HG03354 (cell line): Measurements from ENCODE around the gene IL17C.
"Not testable (repeated sequence)": the region's sequence is repeated elsewhere in the genome, so short reads cannot be mapped to it uniquely, and the experiment has no call there.

Experiments used
- ATAC-seq: cut with Tn5 transposase; IDR thresholded peaks from one replicate; pipeline ENCODE4 v1.9.1; 2021; ENCODE audit warnings: mild to moderate bottlenecking; ENCODE audit not compliant: unreplicated experiment, poor library complexity, severe bottlenecking

IL17C gene

DNA sequence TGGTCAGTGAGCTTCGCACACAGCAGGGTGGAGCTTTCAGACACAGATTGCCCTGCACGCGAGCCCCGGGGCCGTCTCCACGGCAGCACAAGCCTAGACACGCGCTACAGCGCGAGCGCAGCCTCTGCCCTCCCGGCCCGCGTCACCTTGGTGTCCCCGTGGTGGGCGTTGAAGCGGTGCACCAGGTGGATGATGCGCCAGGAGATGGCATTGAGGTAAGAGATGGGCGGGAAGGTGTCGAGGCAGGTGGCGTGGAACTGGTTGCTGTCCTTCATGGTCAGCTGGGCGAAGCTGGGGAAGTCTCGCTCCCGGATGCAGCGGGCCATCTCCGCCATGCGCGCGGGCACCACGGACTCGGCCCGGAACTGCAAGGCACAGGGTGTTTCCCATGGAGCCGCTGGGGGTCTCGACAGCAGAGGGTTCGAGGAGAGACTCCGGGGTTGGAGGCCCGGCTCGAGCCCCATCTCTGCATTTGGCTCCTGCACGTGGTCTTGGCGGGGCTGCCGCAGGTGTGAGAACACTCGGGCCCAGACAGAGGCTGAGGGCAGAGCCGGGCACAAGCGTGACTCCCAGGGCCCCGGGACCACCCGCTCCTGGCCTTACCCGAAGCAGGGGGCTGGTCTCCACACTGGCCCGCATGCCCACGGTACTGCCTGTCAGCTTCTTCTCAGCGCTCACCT lies 16.8 kb downstream of the IL17C start:
- ATAC-seq, result no peak

DNA sequence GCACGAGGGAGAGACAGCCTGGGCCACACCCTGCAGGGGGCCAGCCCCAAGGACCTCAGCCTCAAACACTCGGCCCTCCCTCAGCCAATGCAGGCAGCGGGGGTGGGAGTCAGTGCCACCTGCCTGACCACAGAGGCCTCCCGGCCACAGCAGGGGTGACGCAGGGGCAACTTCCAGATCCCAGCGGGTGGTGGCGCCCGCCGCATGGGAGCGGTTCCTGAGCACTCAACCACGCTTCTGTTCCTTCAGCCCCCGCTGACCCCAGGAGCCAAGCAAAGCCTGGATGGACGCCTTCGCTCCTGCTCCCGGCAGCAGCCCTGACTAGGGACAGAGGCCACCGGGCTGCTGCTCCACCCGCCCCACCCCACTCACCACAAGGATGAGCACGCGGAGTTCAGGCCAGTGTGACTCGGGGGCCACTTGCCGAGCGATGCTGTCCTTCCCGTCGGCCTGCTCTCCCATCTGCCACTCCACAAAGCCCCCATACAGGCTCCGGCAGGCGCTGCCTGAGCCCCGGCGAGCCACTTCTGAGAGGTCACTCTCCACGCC lies 17.4 kb downstream of the IL17C start:
- ATAC-seq, result no peak

DNA sequence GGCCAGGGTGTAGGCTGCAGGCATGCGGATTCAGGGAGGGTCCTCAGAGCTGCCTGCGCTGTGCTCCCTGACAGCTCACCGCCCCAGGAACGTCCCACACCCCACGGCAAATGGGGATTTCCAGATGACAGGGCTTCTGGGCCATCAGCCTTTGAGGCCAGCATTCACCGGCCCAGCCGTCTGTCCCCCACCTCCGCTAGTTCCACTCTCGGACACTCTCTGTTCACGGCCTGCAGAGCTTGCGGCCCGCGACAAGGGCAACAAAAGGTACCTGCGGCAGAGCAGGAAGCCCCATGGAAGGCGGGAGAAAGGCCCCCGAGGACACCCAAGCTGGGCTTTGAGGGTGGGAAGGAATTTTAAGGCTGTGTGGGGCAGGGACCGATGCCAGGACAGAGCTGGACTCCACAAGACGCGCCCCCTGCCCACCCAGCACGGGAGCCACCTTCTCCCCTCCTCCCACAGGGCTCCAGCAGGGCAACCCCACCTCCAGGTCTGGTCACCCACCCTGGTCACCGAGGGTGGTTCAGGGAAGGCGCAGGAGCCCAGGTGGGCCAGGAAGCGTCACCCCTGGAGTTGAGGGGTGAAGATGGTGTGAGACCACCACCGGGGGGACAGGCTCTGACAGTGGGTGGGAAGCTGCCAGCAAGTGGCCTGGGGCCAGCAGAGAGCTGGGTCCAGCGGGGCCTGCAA lies 18.1 kb downstream of the IL17C start:
- ATAC-seq, result no peak

DNA sequence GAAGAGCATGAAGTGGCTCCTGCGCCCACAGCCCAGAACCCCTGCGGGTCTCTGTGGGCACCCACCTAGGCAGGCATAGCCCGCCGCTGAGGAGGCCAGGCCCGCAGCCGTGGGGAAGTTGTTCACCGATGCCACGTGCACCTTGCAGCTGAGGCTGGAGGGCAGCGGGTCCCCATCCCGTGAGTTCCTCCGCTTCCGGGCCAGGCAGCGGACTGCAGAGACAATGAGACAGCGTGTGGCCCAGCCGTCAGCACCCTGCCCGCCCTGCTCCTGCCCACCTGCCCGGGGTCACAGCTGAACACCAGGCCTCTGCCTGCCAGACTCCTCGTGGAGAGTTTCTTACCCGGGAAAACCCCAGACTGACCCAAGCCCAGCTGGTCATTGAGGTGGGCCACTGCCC lies 19.0 kb downstream of the IL17C start:
- no peak for ATAC-seq

DNA sequence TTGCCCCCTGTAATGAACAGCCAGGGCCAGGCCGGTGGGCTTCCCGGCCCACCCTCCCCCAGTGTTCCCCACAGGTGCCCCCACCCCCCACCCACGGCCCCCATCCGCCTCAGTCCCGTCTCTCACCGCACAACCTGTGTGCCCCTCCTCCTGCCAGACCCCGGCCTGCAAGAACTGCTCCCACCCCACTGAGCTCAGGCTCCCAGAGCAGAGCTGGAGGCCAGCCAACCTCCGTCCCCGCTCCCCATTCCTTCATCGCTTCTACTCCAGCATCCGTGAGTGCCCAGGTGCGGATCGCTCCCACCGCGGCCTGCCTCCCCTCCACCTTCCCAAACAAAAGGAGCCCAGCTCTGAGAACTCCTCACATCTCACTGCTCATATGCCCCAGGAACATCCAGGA lies 20.3 kb downstream of the IL17C start:
- no peak for ATAC-seq

DNA sequence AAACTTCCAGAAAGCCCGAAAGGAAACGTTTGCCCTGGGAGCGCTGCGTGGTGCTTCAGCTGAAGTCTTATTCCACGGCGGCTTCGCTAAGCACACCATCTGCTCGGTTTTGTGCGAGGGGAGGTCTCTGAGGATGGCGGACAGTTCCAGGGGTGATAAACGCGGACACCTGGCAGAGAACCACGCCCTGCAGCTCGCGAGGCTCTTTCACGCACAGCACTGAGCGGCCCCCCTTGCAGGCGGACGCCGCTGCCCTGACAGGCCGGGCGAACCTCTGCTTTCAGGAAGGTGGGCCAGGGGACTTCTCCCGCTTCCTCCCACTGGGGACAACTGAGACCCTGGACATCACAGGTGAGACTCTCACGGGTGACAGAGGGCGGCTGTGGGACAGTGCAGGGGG lies 20.8 kb downstream of the IL17C start:
- ATAC-seq, result no peak

DNA sequence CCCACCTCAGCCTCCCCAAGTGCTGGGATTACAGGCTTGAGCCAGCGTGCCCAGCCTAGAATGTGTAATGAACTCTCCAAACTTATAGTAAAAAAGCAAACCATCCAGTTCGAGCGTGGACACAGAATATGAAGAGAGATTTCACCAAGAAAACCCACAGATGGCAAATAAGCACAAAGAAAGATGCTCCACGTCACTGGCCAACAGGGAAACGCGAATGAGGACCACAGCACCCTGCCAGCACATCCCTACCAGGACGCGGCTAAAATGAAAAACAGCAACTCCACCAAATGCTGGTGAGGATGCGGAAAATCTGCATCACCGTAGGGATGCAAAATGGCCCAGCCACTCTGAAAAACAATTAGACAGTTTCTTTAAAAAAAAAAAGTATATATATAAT lies 23.1 kb downstream of the IL17C start:
- no peak for ATAC-seq

DNA sequence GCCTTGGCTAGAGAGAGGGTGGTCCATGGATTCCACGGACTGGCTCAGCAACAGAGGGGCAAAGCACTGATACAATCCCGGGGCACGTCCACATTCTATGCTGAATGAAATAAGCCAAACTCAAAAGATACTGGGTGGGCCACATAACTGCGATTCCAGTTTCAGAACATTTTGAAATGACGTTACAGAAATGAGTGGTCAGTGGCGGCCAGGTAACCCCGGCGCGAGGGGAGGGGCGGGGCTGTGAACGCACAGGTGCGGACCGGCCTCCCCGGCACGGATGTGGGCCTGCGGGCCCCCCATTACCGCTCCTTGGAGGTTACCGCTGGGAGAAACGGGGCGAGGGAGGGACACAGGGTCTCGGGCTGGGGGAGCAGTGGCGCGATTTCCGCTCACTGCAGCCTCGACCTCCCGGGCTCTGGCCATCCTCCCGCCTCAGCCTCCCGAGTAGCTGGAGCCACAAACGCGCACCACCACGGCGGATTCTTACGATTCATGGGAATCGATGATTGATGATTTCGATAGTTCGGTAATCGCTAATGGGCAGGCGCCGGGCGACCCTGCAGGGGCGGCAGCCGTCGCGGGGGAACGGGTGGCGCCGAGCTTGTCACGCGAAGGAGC lies 24.0 kb downstream of the IL17C start:
- peak; percentile 11 for ATAC-seq

DNA sequence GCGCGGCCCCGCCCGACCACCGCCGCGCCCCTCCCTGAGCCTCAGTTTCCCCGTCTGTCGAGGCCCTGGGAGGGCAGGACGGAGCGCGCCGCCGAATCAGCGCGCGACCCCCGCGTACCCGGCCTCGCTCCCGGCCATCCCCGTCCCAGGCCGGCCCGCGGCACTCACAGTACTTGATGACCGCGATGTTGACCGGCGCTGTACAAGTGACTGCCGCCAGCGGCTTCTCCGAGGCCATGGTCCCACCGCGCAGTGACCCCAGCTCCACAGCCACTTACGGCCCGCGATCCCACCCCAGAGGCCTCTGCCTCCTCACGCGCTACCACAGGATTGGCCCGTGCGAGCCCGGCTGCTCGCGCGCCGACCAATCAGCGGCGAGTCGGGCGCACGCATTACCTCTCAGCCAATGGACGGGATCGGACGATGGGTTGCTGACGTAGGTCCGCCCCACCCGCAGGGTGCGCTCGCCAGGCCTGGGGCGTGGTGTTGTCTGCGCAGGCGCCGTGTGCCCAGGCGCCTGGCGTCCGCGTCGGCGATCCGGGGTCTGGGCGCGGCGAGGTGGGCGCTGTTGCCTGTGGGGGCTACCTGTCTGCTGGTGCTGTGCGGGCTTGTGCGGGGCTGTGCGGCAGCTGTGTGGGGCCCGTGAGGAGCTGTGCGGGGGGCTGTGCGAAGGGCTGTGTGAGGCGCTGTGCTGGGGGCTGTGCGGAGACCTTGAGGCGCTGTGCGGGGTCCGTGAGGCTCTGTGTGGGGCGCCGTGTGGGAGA lies 24.7 kb downstream of the IL17C start, which contains the start of gene MVD:
MVD (minus strand) TSS at position 249 of the 764 bp plus-strand sequence; CDS start at position 238, 11 bp downstream.
- ATAC-seq, result peak; percentile 94

DNA sequence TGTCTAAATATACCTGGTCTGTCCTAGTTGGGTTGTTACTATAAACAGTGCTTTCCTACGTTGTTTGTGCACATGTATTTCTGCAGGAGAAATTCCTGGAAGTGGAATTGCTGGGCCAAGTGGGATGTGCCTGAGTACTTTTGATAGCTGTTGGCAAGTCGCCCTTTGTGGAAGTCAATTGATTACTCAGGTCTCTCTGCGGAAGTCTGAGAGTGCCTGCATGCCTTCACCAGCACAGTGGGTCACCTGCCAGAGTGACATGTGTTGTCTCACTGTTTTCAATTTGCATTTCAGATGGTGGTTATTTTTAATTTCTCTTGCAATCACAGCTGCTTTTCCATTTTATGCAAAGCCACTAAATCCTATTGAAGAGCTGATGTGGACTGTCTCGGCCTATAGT lies 26.8 kb downstream of the IL17C start:
- ATAC-seq, result no peak

DNA sequence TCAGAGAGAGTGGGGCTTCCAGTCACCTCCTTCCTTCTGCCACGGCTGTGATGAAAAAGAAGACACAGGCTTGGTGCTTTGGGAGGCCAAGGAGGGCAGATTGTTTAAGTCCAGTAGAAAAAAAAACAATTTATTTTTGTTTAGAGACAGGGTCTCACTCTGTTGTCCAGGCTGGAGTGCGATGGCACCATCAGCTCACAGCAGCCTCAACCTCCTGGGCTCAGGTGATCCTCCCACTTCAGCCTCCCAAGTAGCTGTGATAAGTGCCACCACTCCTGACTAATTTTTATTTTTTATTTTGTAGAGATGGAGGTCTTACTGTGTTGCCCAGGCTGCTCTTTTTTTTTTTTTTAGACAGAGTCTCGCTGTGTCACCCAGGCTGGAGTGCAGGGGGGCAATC lies 27.2 kb downstream of the IL17C start:
- ATAC-seq, result no peak

DNA sequence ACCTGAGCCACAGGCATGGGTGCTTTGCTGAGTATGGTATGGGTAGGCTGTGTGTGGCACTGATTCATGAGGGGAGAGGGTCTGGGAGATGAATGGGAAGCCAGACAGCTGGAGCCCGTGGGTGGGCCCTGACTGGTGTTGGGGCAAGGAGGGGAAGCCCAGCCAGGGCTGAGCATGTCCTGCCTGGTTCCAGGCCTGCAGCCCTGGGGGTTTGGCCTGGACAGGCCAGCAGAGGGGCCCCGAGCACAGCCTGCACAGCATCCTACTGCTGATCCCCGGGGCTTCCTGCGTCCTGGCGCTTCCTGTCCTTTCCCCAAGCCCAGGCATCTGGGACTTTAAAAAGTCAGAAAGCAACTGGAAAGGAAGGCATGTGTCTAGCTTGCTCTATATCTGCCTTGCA lies 29.1 kb downstream of the IL17C start:
- no peak for ATAC-seq

DNA sequence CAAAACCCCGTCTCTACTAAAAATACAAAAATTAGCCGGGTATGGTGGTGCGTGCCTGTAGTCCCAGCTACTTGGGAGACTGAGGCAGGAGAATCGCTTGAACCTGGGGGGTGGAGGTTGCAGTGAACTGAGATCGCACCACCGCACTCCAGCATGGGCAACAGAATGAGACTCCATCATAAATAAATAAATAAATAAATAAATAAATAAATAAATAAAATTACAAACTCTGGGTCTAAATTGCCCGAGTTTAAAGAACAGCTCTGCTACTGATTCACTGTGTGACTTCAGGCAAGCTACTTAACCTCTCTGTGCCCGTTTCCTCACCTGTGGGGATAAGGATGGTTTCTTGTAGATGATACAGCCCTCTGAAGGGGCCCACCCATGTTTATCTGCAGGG lies 31.1 kb downstream of the IL17C start:
- not testable (repeated sequence) for ATAC-seq

DNA sequence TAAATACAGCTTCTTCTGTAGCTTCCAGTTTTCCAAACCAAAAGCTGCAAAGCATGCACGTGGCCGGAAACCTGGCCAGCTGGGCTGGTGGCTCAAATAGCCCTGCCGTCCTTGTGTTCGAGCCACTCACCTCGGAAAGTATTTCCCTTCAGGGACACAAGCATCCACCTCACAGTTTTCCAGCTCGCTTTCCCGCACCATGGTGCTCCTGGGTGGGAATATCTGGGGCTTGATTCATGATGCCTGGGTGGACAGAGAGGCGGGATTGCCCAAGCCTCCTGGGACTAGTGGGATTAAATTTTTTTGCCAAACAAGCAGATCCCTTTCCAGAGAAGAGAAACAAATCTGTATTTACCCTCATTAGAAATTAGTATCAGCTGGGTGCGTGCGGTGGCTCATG lies 31.6 kb downstream of the IL17C start:
- ATAC-seq, result no peak

DNA sequence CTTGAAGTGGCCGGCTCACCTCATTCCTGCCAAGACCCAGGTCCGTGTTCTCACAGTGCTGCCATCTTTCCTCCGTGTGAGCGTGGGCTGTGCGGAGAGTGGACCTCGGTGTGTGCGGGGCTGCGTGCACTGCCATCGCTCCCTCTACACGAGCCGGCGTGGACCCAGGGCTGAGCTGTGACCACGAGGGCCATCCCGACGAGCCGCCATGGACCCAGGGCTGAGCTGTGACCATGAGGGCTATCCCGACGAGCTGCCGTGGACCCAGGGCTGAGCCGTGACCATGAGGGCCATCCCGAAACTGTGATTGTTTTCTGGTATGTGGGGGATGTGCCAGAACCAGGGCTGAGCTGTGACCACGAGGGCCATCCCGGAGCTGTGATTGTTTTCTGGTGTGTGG lies 33.4 kb downstream of the IL17C start:
- no peak for ATAC-seq

DNA sequence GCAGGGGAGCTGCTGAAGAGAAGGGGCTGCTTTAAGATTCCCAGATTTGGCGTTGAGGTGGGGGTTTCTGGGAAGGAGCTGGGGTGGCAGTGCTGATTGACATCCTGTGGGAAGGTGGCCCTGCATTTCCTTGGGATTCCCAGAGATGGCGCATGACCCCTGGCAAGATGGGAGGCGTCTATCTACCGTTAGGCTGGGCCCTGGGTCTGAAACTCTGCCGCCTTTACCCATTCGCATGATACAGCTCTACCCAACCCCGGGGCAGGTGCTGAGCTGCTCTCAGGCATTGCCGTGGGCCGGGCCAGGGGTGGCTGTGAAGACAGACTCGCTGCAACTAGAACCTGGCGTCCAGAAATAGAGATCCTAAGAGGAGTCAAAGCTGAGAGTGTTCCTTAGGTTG lies 34.4 kb downstream of the IL17C start:
- no peak for ATAC-seq

DNA sequence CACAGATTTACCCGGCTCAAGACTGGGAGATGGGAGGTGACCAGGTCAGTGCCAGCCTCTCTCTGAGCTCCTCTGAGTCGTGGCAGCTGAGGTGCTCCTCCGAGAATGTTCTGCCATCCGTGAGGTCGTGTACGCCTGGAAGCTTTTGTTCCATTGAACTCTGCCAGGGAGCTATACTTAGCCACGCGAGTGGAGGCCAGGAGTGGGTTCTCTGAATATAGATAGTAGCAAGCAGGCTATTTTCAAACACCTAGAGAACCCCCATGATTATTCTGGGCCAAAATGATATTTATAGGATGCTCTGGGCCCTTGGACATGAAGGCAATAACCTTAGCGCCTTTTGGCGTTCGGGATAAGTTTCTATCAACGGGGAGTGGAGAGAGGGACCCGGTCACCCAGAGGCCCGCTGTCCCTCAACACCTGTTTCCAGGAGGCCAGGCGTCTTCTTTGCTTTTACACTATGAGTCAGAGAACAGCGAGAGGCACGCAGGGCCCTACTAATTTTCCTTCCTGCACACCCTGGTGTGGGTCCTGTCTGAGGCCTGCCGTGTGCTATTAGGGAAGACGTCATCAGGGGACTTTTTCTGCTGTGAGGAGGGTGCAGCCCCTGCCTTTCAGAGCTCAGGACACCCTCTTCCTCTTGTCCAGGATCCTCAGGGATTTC lies 35.5 kb downstream of the IL17C start:
- ATAC-seq, result no peak

DNA sequence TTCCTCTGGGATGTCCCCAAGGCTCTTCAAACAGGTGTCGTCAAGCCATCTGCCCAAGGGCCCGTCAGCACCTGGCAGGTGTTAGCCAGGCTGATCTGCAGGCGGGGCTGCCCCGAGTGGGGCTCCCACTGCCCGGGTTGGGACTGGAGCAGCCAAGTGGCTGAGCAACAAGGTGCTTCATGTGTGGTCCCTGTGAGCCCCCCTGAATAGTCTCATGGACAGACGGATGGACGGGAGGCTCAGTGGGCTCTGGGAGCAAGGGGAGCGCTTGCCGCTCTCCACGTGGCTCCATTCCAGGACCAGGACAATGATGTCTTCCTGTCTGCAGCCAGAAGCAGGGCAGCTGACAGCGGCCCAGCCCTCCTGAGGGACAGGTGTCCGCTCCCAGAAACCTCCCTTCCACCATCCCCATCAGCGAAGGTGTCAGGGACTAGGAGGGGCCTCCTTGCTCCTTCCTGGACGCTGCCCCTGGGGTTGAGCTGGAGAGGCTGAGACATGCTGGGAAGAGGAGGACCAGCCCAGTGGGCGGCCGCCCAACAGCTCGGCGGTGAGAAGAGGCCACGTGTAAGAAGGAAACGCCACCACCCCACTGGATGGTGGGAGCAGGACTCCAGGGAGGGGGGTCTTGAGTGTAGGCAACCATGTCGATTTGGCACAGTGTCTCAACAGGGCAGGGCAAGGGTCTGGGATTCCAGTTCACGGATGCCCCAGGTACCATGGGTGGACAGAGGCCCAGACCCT lies 38.3 kb downstream of the IL17C start:
- ATAC-seq, result no peak

DNA sequence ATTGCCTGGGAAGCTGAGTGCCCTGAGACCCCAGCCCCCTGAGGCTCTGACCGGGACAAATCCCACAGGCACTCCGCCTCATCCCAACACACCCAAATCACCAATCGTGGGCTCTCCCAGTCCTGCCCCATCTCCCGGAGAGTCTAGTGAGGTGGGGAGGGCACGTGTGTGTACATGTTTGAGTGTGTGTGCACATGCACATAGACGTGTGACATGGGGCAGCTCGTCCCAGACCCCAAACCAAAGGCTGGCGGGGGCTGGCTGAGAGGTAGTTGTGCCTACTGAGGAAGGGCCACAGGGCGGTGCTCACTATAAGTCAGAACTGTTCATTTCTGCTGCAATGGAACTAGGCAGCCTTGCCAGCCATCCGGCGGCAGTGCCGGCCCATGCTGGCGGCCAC lies 39.3 kb downstream of the IL17C start:
- no peak for ATAC-seq
